NCI-H774 (cell line): ENCODE data around the gene RAP2A.

Experiments used
- DNase-seq: peaks from one replicate; lab custom pipeline; 2025; lab: John Stamatoyannopoulos, UW

RAP2A gene

DNA sequence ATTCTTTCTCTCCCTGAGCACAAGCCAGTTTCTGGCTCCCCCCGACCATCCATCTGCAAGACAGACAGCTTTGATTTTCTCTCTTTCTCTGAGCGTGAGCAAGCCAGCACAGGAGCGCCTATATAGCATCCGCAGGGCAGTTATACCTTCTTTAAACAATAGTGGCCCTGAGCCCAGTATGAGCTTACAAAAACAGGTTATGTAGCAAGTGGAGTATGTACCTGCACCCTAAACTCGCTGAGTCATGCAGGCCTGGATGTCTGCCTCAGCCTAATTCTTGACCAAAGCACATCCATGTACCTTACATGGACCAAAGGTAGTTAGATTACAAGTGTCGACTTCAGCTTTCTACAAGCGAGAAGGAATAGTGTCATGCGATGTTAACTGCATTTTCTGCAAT, 61.7 kb downstream of the RAP2A start:
- no peak for DNase-seq

- no peak for DNase-seq
These were observed 62.5 kb downstream of the RAP2A start for GRCh38 chr13:97496511-97496910.

GRCh38 chr13:97497400-97497799, 63.4 kb downstream of the RAP2A start:
- no peak for DNase-seq

DNA sequence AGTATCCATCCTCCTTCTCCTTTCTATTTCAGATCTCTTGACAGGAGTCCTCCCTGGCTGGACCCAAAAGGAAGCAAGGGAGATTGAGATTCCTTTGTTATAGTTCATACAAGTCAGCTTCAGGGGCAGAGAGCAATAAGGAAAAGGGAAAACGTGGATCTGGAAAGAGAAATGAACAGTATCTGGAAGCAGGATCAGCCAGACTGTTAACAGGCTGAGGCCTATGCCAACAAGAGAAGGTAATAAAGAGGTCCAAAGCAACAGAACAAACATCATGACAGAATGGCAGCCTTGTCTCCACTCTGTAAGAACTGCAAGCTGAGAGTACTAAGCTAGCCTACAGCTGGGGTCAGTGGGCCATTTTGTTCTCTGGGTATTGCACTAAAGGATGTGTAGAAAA, 64.5 kb downstream of the RAP2A start:
- no peak for DNase-seq

GRCh38 chr13:97499181-97499580, 65.2 kb downstream of the RAP2A start:
- DNase-seq = no peak

GRCh38 chr13:97502181-97502580, 68.2 kb downstream of the RAP2A start:
- no peak for DNase-seq

DNA sequence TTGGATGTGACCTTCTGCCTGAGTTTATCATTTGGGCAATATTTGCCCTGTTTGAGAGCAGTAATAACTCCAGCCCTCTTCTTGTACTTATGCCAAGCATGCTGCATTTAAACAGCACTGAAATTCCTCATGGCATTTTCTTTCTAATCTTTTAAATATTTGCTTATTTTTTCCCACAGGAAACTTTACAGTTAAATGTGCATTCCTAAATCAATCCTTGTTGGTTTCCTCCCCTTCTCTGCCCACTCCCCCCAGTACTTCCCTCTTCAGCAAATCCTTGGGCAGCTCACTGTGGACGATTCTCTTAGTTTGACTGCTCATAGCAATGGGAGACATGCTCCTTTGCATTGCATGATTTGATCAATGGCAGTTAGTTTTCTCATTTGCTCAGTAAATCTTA, 68.7 kb downstream of the RAP2A start:
- DNase-seq = no peak

DNA sequence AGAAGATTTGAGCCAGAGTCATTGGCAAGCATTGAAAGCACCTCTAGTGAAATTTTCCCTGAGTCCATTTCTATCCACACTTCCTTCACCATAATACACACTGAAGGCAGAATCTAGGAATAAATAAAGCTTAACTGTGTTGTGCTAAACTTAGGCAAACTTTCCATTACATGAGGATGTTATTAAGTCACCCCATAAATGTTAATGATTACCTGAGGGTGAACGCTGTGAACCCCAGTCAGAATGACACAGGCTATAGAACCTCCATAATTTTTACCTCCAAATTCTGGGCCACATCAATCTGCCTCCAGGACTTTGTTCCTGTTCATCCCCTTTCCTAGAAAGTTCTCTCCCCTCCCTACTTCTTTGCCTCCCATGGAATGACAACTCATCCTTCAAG, 71.0 kb downstream of the RAP2A start:
- DNase-seq = no peak

GRCh38 chr13:97506511-97506910, 72.5 kb downstream of the RAP2A start:
- DNase-seq = no peak

DNA sequence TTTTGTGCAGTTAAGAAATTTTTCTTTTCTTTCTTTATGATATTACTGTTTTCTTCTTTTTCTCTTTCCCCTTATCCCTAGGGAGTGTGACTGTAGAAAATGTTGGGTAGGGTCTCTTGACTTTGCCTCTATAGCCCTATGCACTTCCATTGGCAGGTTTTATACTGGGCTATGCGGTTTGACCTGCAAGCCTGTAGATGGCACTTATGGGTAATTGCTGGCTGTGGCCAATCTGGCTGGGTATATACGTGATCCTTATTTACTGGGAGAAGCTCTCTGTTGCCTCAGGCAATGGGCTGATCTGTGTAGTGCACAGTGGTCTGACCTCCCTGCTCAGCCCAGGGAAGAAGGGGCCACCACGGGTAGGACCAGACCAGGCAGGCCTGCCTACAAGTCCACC, 78.8 kb downstream of the RAP2A start:
- DNase-seq = no peak

- DNase-seq = no peak
These were observed 81.7 kb downstream of the RAP2A start for GRCh38 chr13:97515643-97516042.

GRCh38 chr13:97517967-97518366, 84.0 kb downstream of the RAP2A start:
- no peak for DNase-seq
